Measurements from ENCODE around the gene TIFAB.

The TIFAB gene

GRCh38 chr5:135487037-135487395, 34.9 kb upstream of the TIFAB start:
- TF ChIP-seq, protein P1, sequence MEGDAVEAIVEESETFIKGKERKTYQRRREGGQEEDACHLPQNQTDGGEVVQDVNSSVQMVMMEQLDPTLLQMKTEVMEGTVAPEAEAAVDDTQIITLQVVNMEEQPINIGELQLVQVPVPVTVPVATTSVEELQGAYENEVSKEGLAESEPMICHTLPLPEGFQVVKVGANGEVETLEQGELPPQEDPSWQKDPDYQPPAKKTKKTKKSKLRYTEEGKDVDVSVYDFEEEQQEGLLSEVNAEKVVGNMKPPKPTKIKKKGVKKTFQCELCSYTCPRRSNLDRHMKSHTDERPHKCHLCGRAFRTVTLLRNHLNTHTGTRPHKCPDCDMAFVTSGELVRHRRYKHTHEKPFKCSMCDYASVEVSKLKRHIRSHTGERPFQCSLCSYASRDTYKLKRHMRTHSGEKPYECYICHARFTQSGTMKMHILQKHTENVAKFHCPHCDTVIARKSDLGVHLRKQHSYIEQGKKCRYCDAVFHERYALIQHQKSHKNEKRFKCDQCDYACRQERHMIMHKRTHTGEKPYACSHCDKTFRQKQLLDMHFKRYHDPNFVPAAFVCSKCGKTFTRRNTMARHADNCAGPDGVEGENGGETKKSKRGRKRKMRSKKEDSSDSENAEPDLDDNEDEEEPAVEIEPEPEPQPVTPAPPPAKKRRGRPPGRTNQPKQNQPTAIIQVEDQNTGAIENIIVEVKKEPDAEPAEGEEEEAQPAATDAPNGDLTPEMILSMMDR (conservative IDR thresholded peaks at IDR 0.05; ENCODE audit: low read length), result no peak
- no peak for DNase-seq (ENCODE audit: low read depth)
- H3K4me3 ChIP-seq (ENCODE audit: low read length), result no peak overlapping the region

DNA sequence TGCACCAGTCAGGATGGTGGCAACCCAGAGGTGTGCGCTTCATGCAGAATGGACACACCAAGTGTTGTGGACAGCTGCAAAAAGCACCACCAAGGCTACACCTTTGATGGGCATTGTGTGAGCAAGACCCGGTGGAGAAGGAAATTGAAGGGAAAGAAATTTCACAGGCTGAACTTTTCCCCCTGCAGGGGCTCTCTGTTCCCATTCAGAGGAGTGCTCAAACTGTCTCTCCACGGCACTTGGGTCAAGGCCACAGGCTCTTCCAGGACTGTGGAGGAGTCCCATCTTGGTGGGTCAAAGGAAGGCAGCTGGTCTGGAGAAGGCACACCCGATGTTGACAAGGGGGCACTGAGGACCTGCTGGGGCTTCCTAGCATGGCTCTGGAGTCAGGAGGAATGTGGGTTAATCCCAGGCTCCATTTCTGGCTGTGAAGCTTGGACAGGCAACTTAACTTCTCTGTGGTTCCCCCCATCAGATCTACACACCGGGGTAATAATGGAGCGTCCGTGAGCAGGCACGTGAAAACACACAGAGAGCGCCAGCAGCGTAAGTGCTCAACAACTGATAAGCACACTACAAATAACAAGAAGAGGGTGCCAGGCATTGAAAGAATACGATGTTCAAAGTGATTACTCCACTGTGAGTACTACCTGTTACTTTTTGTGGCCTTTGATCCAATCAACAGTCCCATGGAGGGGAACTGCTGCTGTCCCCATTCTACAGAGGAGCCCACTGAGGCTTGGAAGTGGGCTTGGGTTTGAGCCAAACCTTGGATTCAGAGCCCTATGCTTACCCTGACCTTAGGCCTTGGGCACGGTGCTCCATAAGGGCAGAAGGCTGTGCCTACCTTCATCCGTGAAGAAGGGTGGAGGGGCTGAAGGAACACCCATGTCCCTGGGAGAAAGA, 34.2 kb upstream of the TIFAB start:
- TF ChIP-seq, protein P1 (conservative IDR thresholded peaks at IDR 0.05; ENCODE audit: low read length), result no peak
- DNase-seq (ENCODE audit: low read depth), result no peak
- no peak overlapping the region for H3K4me3 ChIP-seq (ENCODE audit: low read length)

DNA sequence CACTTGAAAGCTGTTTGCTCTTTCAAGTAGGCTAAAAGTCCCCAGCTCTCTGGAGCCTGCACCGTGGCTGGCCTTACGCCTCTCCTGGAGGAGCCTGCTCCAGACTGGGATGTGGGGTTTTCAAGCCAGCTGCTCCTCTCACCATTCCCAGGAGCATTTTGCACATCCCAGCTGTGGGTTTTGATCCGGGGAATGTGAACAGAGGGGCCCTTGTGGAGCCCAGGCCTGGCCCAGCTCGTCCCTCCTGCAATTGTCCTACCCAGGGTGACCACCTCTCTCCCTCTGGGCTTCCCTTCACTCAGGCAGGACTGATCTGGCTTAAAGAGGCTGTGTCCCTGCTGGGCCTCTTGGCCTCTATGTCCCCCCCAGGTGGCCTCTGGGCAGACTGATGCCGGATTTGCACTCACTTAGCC, 32.5 kb upstream of the TIFAB start:
- H3K4me3 ChIP-seq (ENCODE audit: low read length), result no peak overlapping the region
- no peak for DNase-seq (ENCODE audit: low read depth)
- TF ChIP-seq, protein P1 (conservative IDR thresholded peaks at IDR 0.05; ENCODE audit: low read length), result no peak

GRCh38 chr5:135483254-135483653, 31.1 kb upstream of the TIFAB start:
- H3K4me3 ChIP-seq (ENCODE audit: low read length), result no peak overlapping the region
- TF ChIP-seq, protein P1 (conservative IDR thresholded peaks at IDR 0.05; ENCODE audit: low read length), result no peak
- DNase-seq (ENCODE audit: low read depth), result no peak

GRCh38 chr5:135482381-135482933, 30.3 kb upstream of the TIFAB start:
- no peak overlapping the region for H3K4me3 ChIP-seq (ENCODE audit: low read length)

DNA sequence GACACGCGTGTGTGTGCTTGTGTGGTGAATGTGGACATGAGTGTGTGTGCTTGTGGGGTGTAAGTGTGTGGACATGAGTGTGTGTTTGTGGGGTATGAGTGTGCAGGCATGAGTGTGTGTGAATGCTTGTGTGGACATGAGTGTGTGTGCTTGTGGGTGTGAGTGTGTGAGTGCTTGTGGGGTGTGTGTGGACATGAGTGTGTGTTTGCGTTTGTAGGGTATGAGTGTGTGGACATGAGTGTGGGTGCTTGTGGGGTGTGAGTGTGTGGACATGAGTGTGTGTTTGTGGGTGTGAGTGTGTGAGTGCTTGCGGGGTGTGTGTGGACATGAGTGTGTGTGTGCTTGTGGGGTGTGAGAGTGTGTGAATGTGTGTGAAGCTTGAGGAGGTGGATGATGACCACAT, 29.8 kb upstream of the TIFAB start:
- no peak overlapping the region for H3K4me3 ChIP-seq (ENCODE audit: low read length)
- DNase-seq (ENCODE audit: low read depth), result no peak
- TF ChIP-seq, protein P1 (conservative IDR thresholded peaks at IDR 0.05; ENCODE audit: low read length), result no peak

More at GRCh38 chr5:135482381-135482933, 30.3 kb upstream of the TIFAB start:
- no peak for DNase-seq (ENCODE audit: low read depth)
- TF ChIP-seq, protein P1 (conservative IDR thresholded peaks at IDR 0.05; ENCODE audit: low read length), result no peak

DNA sequence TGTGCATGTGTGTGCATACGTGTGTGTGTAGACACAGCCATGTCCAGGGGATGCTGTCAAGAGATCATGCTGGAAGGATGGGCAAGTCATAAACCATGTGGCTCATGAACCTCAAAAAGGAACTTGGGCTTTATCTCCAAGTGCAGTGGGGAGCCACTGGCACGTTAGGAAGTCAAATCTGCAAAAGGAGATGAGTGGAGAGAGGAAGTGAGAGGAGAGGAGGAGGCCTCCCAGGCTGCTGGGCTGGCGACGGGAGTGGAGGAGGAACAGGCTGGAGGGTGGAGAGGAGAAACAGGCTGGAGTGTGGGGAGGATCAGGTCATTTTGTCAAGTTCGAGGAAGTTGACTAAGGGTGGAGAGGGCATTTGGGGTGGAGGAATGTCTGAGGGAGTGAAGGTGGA, 29.2 kb upstream of the TIFAB start:
- DNase-seq (ENCODE audit: low read depth), result no peak

More for the DNA sequence above, 29.2 kb upstream of the TIFAB start:
- no peak overlapping the region for H3K4me3 ChIP-seq (ENCODE audit: low read length)
- TF ChIP-seq, protein P1 (conservative IDR thresholded peaks at IDR 0.05; ENCODE audit: low read length), result no peak

Data from AG10803 (cell line).